Osteoblast (primary cell): ENCODE measurements around the gene PAGE4. TPM values are rescaled to one million over a fixed set of nuclear protein-coding genes. Genes with fewer than 3 reads are reported as not detected.

Experiments
- DNase-seq: peaks from one replicate; pipeline ENCODE4 v3.0.0; 2011; ENCODE audit warnings: low spot score, mixed read lengths; ENCODE audit not compliant: insufficient read length; ENCODE audit errors: missing footprints
- H2AFZ ChIP-seq: 2 replicates; pipeline ENCODE4 v1.6.0; 2011; ENCODE audit warnings: mild to moderate bottlenecking, low read length
- H3K27ac ChIP-seq: 2 replicates; pipeline ENCODE4 v1.5.1; 2011; ENCODE audit warnings: mild to moderate bottlenecking, low read depth, low read length, moderate library complexity
- H3K27me3 ChIP-seq: 2 replicates; pipeline ENCODE4 v1.6.0; 2012; ENCODE audit warnings: mild to moderate bottlenecking, control low read depth, inconsistent platforms, low read length, moderate library complexity; ENCODE audit not compliant: insufficient read depth
- H3K36me3 ChIP-seq: 2 replicates; pipeline ENCODE4 v1.5.1; 2011; ENCODE audit warnings: mild to moderate bottlenecking, low read length, control low read depth, moderate library complexity; ENCODE audit not compliant: insufficient read depth
- H3K4me1 ChIP-seq: 2 replicates; pipeline ENCODE4 v1.5.1; 2011; ENCODE audit warnings: mild to moderate bottlenecking, low read length, control low read depth, moderate library complexity; ENCODE audit not compliant: insufficient read depth
- H3K4me2 ChIP-seq: 2 replicates; pipeline ENCODE4 v1.6.0; 2011; ENCODE audit warnings: mild to moderate bottlenecking, low read length; ENCODE audit not compliant: insufficient read depth
- H3K4me3 ChIP-seq: fragments of 200-600 bp; sonication (generic); 3 replicates; pipeline ENCODE4 v1.5.1; 2012; ENCODE audit warnings: mild to moderate bottlenecking, low read length, inconsistent platforms; ENCODE audit not compliant: insufficient read depth
- H3K79me2 ChIP-seq: 2 replicates; pipeline ENCODE4 v1.6.0; 2012; ENCODE audit warnings: mild to moderate bottlenecking, low read length, control low read depth, inconsistent platforms; ENCODE audit not compliant: insufficient read depth
- H3K9me3 ChIP-seq: 2 replicates; pipeline ENCODE4 v1.5.1; 2011; ENCODE audit warnings: low read depth, low read length, control low read depth
- H4K20me1 ChIP-seq: 2 replicates; pipeline ENCODE4 v1.6.0; 2012; ENCODE audit warnings: mild to moderate bottlenecking, low read length, control low read depth; ENCODE audit not compliant: insufficient read depth
- CTCF ChIP-seq: IDR thresholded peaks from 2 replicates; pipeline ENCODE4 v1.5.1; 2011; ENCODE audit warnings: mild to moderate bottlenecking, low read depth, low read length, moderate library complexity; ENCODE audit errors: extremely low read depth
- total RNA-seq: library from RNA; depleted of rRNA; stranded (reverse); fragments of >200 nt; gene quantifications from 2 replicates; pipeline ENCODE4 v1.2.3, GENCODE V29; 2012

The PAGE4 gene
- total RNA-seq, 1 donor = not detected

- Histone ChIP-seq H3K4me1 (no peaks in the 10 kb centered on the region), H3K9me3 (peaks cover 3% of the 10 kb centered on the region), H2AFZ (no peak overlapping the region), H4K20me1 (no peaks in the 10 kb centered on the region), H3K79me2 (no peaks in the 10 kb centered on the region), H3K27me3 (no peaks in the 10 kb centered on the region), H3K4me2 (no peak overlapping the region), H3K27ac (no peak overlapping the region), H3K36me3 (no peaks in the 10 kb centered on the region), H3K4me3 (no peak overlapping the region)
- DNase-seq = no peak
- no peak for TF ChIP-seq CTCF
Observed at GRCh38 chrX:49853661-49854060, 24.6 kb downstream of the PAGE4 start.

- Histone ChIP-seq H3K4me1 (no peaks in the 10 kb centered on the region), H3K9me3 (peaks cover 3% of the 10 kb centered on the region), H3K4me3 (no peak overlapping the region), H3K79me2 (no peaks in the 10 kb centered on the region), H3K36me3 (no peaks in the 10 kb centered on the region), H3K4me2 (no peak overlapping the region), H4K20me1 (no peaks in the 10 kb centered on the region), H3K27me3 (no peaks in the 10 kb centered on the region), H2AFZ (no peak overlapping the region), H3K27ac (no peak overlapping the region)
- TF ChIP-seq CTCF = no peak
- DNase-seq = no peak
Observed at GRCh38 chrX:49856819-49857218, 27.7 kb downstream of the PAGE4 start.

- H3K4me3 ChIP-seq = no peak overlapping the region
- H3K27ac ChIP-seq = no peak overlapping the region
- no peak overlapping the region for H3K4me2 ChIP-seq
- no peaks in the 10 kb centered on the region for H3K9me3 ChIP-seq
- no peak overlapping the region for H2AFZ ChIP-seq
- no peaks in the 10 kb centered on the region for H3K27me3 ChIP-seq
- no peaks in the 10 kb centered on the region for H3K4me1 ChIP-seq
- H4K20me1 ChIP-seq = no peaks in the 10 kb centered on the region
- DNase-seq = no peak
- TF ChIP-seq CTCF = no peak
- no peaks in the 10 kb centered on the region for H3K36me3 ChIP-seq
- H3K79me2 ChIP-seq = no peaks in the 10 kb centered on the region
Observed at GRCh38 chrX:49858341-49858740, 29.2 kb downstream of the PAGE4 start.

GRCh38 chrX:49859491-49859890, 30.4 kb downstream of the PAGE4 start:
- H3K4me2 ChIP-seq = no peak overlapping the region
- H3K4me1 ChIP-seq = no peaks in the 10 kb centered on the region
- TF ChIP-seq CTCF = no peak
- no peaks in the 10 kb centered on the region for H4K20me1 ChIP-seq
- H3K27me3 ChIP-seq = no peaks in the 10 kb centered on the region
- no peak overlapping the region for H2AFZ ChIP-seq
- H3K9me3 ChIP-seq = no peaks in the 10 kb centered on the region
- no peak overlapping the region for H3K4me3 ChIP-seq
- H3K36me3 ChIP-seq = no peaks in the 10 kb centered on the region
- DNase-seq = no peak
- H3K27ac ChIP-seq = no peak overlapping the region
- H3K79me2 ChIP-seq = no peaks in the 10 kb centered on the region
